GM19468 (cell line): ENCODE results near the gene MAN1A2.
"Not testable (repeated sequence)": the region's sequence is repeated elsewhere in the genome, so short reads cannot be mapped to it uniquely, and the experiment has no call there.

Experiments used
- ATAC-seq: cut with Tn5 transposase; IDR thresholded peaks from one replicate; pipeline ENCODE4 v1.9.1; 2021; ENCODE audit warnings: mild to moderate bottlenecking, moderate library complexity, moderate number of reproducible peaks; ENCODE audit not compliant: unreplicated experiment; ENCODE audit errors: extremely low read depth

Gene MAN1A2

DNA sequence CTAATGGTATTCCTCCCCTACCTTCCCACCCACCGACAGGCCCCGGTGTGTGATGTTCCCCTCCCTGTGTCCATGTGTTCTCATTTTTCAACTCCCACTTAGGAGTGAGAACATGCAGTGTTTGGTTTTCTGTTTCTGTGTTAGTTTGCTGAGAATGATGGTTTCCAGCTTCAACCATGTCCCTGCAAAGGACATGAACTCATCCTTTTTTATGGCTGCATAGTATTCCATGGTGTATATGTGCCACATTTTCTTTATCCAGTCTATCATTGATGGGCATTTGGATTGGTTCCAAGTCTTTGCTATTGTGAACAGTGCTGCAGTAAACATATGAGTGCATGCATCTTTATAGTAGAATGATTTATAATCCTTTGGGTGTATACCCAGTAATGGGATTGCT lies 108.2 kb downstream of the MAN1A2 start:
- ATAC-seq = not testable (repeated sequence)

DNA sequence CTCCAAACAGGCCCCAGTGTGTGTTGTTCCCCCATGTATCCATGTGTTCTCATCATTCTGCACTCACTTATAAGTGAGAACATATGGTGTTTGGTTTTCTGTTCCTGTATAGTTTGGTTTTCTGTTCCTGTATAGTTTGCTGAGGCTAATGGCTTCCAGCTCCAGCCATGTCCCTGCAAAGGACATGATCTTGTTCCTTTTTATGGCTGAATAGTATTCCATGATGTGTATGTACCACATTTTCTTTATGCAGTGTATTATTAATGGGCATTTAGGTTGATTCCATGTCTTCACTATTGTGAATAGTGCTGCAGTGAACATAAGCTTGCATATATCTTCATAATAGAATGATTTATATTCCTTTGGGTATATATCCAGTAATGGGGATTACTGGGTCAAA lies 111.8 kb downstream of the MAN1A2 start:
- no peak for ATAC-seq

DNA sequence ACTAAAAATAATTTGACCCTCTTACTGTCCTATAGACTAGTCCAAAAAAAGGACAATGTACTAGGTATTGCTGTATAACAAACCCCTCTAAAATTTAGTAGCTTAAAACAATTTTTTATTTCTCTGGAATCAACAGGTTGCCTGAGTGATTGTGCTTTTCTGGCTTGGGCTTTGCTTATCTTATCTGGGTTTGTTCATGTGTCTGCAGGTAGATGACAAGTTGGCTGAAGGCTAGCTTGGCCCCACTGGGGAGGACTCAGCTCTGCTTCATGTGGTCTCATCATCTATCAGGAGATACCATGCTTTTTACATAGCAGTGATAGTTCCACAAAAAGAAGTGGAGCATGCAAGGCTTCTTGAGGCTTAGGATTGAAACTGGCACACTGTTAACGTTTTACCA lies 114.2 kb downstream of the MAN1A2 start:
- no peak for ATAC-seq

DNA sequence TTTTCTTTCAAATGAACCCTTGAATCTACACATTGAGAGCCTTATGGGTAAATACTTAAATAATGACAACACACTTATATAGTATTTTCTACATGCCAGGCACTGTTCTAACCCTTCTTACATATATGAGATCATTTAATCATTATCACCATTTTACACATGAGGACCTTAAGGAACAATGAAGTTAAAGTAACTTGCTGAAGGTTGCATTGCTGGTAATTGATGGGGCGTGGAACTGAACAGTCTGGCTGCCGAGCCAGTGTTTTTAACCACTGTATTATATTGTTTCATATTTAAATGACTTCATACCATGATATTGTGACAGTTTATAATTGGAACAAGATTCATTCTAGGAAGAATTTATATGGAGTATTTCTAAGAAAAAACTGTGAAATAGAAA lies 126.7 kb downstream of the MAN1A2 start:
- no peak for ATAC-seq

DNA sequence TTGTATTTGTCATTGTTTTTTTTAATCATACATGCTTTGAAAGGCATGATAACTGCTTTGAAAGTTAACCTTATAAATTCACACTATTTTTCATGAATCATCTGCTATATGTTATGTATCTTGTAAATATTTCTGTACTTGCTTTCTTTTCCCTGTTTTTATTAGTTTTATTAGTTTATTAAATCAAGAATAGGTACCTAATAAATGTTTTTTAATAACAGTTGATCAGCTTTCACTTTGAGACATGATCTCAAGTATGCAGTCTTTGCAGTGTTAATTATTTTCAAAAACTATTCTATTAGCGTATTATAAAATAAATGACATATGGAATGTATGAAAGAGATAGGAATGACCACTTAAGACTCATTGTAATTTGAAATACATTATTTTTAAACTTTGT lies 127.8 kb downstream of the MAN1A2 start:
- no peak for ATAC-seq

DNA sequence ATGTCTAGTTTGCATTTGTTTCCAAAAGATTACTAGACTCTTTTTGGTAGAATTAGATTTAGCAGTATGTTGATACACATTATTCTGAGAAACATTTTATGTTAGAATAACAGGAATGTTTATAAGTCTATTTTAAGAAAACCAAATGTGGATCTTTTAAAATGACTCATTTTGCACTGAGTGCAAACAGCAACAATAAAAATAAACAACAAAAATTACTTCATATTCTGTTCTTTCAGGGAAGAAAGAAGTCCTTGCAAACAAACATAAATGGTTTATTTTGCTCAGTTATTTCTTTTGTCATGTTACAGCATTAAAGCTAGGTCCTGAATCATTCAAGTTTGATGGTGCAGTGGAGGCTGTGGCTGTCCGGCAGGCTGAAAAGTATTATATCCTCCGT lies 131.8 kb downstream of the MAN1A2 start:
- ATAC-seq = no peak

DNA sequence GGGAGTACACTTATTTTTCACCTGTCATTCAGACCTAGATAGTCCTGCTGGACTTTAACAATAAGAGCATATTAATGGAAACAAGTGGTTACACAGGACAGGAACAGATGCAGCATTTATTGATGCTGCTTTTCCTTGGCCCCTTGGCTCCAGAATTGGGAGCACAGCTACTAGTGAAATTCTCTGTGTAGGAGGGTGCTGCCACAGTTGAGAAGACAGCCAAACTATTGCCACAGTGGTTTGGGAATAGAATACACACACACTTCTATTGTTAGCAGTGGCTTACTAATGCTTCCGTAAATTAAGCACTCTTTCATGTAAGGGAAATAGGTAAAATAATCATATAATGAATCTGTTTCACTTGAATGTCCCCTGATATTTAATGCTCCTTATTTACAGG lies 133.3 kb downstream of the MAN1A2 start:
- no peak for ATAC-seq

DNA sequence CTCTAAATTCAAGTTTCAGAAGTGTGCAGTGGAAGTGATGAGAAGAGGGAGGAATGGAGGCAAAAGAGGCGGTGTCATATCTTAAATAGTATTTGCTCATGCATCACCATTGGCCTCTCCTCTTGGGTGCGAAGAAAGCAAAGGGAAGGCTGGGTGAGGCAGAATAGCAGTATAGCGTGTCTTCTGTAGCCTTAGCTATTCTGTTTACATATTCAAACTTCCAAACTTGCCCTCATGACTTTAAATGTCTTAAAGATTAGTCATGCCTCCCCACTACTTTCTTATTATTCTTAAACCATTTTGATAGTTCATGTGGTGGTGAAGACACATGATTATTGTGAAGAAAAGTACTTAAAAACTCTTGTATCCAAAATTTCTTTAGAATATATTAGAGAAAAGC lies 134.0 kb downstream of the MAN1A2 start:
- ATAC-seq = no peak

DNA sequence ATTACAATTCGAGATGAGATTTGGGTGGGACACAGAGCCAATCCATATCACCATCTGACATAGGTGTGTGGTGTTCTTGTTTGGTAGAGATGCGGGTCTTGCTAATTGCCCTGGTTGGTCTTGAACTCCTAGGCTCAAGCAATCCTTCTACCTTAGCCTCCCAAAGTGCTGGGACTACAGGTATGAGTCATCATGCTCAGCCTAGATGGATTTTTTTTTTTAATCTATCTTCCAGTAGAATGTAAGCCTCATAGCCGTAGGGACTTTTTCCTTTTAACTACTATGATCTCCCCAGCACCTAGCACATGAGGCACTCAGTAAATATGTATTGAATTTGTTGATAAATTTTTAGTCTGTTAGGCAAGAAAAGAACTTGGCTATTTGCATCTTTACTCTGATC lies 144.0 kb downstream of the MAN1A2 start:
- ATAC-seq = no peak

DNA sequence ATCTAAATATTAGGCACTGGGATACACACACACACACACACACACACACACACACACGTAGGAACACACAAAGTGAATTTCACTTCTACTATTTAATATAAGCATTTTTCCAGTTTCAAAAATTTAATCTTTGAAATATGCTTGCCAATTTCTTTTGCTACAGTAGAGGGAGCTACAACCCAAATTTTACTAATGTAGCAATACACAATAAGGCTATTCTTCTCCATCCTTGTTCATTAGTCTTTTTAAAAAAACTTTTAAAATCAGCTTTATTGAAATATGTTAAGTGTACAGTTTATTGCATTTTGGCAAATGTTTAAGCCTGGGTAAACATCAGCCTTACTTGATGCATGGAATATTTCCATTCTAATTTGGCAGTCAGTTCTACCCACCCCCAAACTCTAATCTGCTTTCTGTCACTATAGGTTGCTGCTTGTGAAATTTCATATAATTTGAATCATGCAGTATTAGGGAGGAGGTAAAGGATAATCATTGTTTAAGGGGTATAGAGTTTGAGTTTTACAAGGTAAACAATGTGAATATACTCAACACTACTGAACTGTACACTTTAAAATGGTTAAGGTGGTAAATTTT lies 145.6 kb downstream of the MAN1A2 start:
- ATAC-seq = no peak

DNA sequence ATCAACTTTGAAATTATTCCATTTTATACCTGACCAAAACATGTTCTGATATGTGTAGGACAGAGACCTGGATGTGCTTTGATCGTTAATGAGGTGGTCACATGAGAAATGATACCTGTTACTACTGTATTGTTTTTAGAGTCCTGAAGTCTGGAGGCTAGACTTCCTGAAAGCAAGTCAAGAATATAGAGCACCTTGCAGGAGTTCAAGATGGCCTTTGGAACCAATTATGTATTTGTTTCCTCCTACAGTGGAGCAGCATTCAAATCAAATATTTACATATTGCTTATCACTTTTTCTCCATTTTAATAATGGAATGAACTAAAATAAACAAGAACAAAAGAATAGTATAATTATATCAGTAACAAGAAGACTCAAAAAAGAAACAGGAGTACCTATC lies 155.9 kb downstream of the MAN1A2 start:
- no peak for ATAC-seq

DNA sequence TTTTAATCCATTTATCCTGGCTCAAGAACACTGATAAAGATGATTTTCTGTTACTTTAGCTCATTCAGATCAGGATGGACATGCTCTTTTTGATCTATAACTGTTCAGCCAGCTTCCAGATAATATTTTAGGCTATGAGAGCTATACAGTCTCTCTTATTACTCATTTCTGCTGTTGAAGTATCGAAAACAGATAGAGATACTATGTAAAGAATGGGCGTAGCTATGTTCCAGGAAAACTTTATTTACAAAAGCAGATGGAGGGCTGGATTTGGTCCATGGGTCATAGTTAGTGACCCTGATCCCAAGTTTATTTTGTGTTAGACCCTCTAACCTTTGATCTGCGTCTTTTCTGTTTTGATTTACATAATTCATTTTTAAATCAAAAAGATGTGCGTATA lies 159.8 kb downstream of the MAN1A2 start:
- no peak for ATAC-seq

DNA sequence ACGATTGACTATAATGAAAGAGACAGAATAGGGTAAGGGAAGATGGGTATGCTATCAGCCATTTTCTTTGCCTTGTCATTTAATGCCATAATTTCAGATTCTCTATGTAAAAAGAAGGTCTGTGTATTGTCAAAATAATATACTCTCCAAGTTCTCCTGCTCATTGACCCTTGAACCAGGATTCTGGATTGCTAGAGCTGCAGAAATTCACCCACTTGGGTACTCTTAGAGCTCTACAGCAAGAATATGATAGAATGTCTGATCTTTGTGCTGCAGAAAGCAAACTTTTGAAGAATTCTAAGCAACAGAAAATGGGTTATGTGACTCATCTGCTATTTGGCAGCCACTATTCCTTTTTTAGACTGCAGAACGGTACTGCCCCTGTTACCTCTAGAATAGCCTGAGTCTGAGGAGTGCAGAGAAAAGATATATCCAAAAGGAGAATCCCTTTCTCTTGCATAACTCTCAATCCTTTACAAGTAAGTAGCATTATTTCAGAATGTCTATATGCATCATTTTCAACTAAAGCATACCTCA lies 160.4 kb downstream of the MAN1A2 start:
- no peak for ATAC-seq

DNA sequence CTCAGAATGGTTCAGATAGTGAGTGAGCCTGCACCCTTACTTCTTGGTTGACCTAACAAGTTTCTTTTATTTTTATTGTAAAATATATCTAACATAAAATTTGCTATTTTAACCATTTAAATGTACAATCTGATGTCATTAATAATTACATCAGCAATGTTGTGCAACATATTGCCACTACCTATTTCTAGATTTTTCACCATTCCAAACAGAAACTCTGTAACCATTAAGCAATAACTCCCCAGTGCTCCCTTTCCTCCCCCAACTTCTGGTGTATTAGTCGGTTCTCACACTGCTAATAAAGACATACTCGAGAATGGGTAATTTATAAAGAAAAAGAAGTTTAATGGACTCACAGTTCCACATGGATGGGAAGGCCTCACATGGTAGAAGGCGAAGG lies 162.4 kb downstream of the MAN1A2 start:
- no peak for ATAC-seq

DNA sequence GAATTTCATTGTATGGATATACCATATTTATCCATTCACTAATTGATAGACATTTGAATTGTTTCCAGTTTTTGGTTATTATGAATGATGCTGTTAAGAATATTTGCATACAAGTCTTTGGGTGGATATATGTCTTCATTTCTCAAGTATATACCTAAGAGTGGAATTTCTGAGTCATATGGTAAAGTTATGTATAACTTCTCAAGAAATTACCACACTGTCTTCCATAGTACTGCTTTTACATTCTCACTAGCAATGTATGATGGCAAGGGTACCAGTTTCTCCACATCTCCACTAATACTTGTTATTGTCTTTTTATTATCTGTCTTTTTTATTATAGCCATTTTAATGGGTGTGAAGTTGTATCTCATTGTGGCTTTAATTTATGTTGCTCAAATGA lies 164.0 kb downstream of the MAN1A2 start:
- ATAC-seq = no peak

DNA sequence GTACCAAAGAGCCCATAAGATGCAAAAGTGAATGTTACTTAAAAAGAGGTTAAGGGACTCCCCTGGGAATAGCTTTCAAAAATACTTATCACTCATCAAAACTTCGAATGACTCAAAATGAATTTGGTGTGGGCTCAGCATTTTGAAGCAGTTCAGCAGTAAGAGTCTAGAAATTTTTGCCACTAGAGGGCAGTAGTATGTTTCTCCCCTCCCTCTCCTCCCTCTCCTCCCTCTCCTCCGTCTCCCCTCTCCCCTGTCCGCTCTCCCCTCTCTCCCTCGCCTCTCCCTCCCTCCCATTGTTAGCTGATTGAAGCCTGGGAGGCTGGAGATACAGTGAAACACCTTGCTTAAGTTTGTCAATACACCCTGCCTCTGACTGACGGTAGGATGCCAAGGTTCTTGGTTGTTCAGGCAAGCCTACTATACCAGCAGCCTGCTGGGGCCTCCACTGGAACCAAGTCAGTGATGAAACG lies 167.8 kb downstream of the MAN1A2 start:
- no peak for ATAC-seq

DNA sequence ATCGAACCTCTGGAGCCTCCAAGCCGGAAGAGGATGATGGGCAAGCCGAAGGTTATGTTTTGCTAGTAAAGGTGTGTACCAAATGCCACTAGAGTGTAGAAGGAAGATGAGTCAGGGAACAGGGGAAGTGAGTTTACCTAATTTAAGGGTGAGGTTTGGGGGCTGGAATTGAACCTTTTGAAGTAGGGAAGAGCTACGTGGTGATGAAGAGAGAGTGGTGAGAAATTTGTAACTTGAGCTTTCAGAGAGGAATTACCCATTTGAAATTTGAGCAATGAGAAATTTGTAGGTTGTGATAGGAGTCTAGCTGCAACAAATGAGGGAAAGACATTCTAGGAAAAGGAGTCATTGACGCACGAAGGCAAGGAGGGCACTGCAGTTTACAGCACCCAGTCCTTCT lies 168.6 kb downstream of the MAN1A2 start:
- ATAC-seq = no peak

DNA sequence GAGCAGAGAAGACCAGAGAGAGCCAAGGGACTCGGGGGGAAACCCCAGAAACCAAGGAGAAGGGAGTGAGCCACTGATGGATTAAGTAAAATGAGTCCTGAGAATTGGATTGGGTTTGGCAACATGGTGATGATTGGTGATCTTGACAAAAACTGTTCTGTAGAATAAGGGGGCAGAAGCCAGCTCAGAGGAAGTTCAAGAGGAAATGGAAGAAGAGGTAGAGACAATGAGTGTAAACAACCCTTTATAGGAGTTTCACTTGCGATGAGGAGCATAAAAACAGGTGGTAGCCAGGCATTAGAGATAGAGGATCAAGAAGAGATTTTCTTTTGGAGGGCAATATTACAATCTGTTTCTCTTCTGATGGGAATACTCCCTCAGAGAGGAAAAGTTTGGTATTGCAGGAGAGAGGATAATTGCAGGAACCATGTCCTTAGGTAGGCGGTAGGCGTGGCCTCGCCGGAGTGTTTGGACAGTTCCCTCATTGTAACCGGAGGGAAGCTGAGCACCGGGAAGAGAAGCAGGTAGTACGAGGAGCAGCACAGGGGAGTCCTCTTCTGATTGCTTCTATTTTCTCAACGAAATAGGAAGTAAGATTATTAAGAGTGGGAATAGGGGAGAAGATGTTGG lies 170.2 kb downstream of the MAN1A2 start:
- ATAC-seq = no peak

DNA sequence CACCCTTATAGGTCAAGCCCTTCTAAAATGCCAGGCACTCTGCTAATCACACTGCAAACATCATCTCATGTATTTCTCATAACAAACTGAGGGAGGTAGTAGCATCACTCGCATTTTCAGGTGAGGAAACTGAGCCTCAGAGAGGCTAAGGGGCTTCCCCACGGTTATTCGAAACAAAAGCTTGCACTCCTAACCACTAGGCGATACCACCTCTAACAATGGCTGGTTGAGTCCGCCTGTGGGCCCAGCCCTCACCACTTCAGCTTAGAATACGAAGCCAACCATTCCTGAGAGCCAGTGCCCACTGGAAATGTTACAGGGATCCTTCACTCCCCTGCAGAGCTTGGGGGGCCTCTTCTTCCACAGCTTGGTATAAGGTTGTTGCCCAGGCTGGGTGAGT lies 173.3 kb downstream of the MAN1A2 start:
- ATAC-seq = no peak

DNA sequence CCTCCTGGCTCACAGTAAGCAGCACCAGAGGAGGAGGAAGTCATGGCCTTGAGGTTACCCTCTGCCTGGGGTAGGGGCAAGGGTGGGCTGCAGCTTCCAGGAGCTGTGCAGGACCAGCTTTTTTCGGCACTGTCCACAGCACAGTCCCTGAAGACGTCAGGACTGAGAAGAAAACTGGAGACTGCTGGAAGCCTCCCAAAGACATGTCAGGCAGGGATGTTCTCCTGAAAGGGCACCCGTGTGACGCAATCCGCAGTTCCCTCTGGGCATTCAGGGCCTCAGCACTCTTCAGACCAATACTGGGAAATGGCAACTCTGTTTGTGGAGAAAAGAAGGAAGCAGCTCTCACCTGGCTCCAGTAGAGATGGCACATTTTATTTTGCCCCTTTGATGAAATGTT lies 173.8 kb downstream of the MAN1A2 start:
- ATAC-seq = no peak

DNA sequence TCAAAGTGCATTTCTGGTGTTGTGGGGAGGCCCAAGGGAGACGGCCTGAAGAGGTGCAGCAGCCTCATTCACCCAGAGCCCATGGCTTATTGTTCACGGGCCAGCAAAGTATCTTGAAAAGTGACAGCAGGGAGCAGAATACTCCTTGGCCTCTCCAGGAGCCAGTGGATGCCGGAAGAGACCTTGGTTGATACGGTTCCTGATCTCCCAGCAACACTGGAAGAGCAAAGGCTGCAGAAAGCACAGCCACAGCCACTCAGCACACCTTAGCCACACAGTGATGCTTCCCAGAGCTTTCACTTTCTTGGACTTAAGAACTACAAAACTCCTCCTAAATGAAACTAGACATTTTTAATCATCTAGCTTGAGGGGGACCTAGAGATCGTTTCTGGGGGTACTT lies 174.3 kb downstream of the MAN1A2 start:
- ATAC-seq = no peak

DNA sequence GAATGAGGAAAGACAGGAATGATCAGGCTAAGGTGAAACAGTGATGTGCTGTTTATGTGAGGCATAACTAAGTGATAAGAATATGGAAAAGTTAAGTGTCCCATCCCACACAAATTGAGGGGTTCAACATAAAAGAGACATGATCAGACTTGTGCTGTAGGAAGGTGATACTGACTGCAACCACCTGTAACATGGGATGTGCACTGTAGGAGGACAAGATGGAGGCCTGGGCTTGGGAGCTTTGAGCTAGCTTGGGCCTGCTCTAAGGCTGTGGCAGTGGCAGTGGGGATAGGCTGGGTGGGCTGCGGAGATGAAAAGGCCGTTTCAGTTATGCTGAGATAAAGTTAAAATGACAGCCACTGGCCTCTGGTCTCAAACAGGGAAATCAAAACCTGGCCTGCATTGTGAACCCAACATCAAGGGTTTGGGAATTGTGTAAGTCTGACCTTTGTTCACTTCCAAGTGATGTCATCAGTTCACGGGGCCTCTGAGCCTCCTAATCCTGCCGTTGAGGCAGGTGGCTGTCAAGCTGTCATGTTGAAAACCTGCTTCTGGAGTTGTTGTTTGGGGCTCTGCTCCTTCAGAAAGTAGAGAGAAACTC lies 177.4 kb downstream of the MAN1A2 start:
- ATAC-seq = no peak
